ENCODE data around the gene COX7B2.

Gene COX7B2

GRCh38 chr4:46924789-46925529 lies 15.9 kb upstream of the COX7B2 start:
- H3K9ac ChIP-seq (ENCODE audit: low read depth, low read length, poor library complexity, severe bottlenecking) = no peak overlapping the region
- no peaks in the 10 kb centered on the region for H3K9me2 ChIP-seq (replicated peaks; ENCODE audit: low read depth, low read length)
- no peak overlapping the region for H2AFZ ChIP-seq (ENCODE audit: low read length)
- H3K79me2 ChIP-seq (ENCODE audit: insufficient read depth, low read length) = no peaks in the 10 kb centered on the region
- no peaks in the 10 kb centered on the region for H3F3A ChIP-seq (ENCODE audit: low read depth)
- no peak overlapping the region for H3K4me3 ChIP-seq (ENCODE audit: low read length, poor library complexity, severe bottlenecking)
- peaks cover 10% of the 10 kb centered on the region for H3K27me3 ChIP-seq (ENCODE audit: insufficient read depth, low read length, poor library complexity, severe bottlenecking)
- no peaks in the 10 kb centered on the region for H3K36me3 ChIP-seq (ENCODE audit: insufficient read depth, low read length)
- H3K4me2 ChIP-seq (ENCODE audit: low read depth, low read length, poor library complexity, severe bottlenecking) = no peak overlapping the region
- no peaks in the 10 kb centered on the region for H3K9me3 ChIP-seq (ENCODE audit: insufficient read depth, low read depth, low read length)
- H4K20me1 ChIP-seq (ENCODE audit: insufficient read depth, low read length, poor library complexity, severe bottlenecking) = no peaks in the 10 kb centered on the region
- H3K4me1 ChIP-seq (ENCODE audit: insufficient read depth, low read length, poor library complexity, severe bottlenecking) = no peaks in the 10 kb centered on the region
- TF ChIP-seq CTCF (conservative IDR thresholded peaks at IDR 0.05; ENCODE audit: low read length) (no peak), EZH2phosphoT487 (IDR thresholded peaks at IDR 0.05; ENCODE audit: borderline replicate concordance) (no peak)

GRCh38 chr4:46922205-46922604 lies 13.2 kb upstream of the COX7B2 start:
- Histone ChIP-seq H3K79me2 (ENCODE audit: insufficient read depth, low read length) (no peaks in the 10 kb centered on the region), H3K4me2 (ENCODE audit: low read depth, low read length, poor library complexity, severe bottlenecking) (no peak overlapping the region), H3K4me1 (ENCODE audit: insufficient read depth, low read length, poor library complexity, severe bottlenecking) (no peaks in the 10 kb centered on the region), H4K20me1 (ENCODE audit: insufficient read depth, low read length, poor library complexity, severe bottlenecking) (no peaks in the 10 kb centered on the region), H3K9me2 (replicated peaks; ENCODE audit: low read depth, low read length) (no peaks in the 10 kb centered on the region), H3K9ac (ENCODE audit: low read depth, low read length, poor library complexity, severe bottlenecking) (no peak overlapping the region), H3K9me3 (ENCODE audit: insufficient read depth, low read depth, low read length) (no peaks in the 10 kb centered on the region), H3K27me3 (ENCODE audit: insufficient read depth, low read length, poor library complexity, severe bottlenecking) (peaks cover 4% of the 10 kb centered on the region), H3K4me3 (ENCODE audit: low read length, poor library complexity, severe bottlenecking) (no peak overlapping the region), H3K36me3 (ENCODE audit: insufficient read depth, low read length) (no peaks in the 10 kb centered on the region), H3F3A (ENCODE audit: low read depth) (no peaks in the 10 kb centered on the region), H2AFZ (ENCODE audit: low read length) (no peak overlapping the region)
- TF ChIP-seq CTCF (conservative IDR thresholded peaks at IDR 0.05; ENCODE audit: low read length) (no peak), EZH2phosphoT487 (IDR thresholded peaks at IDR 0.05; ENCODE audit: borderline replicate concordance) (no peak)

- no peak overlapping the region for H3K9ac ChIP-seq (ENCODE audit: low read depth, low read length, poor library complexity, severe bottlenecking)
- no peak overlapping the region for H3K4me2 ChIP-seq (ENCODE audit: low read depth, low read length, poor library complexity, severe bottlenecking)
- no peaks in the 10 kb centered on the region for H3K27me3 ChIP-seq (ENCODE audit: insufficient read depth, low read length, poor library complexity, severe bottlenecking)
- no peaks in the 10 kb centered on the region for H3K9me3 ChIP-seq (ENCODE audit: insufficient read depth, low read depth, low read length)
- TF ChIP-seq CTCF (conservative IDR thresholded peaks at IDR 0.05; ENCODE audit: low read length) (no peak), EZH2phosphoT487 (IDR thresholded peaks at IDR 0.05; ENCODE audit: borderline replicate concordance) (no peak)
- H3K4me3 ChIP-seq (ENCODE audit: low read length, poor library complexity, severe bottlenecking) = no peak overlapping the region
- H2AFZ ChIP-seq (ENCODE audit: low read length) = no peak overlapping the region
- no peaks in the 10 kb centered on the region for H3K79me2 ChIP-seq (ENCODE audit: insufficient read depth, low read length)
- no peaks in the 10 kb centered on the region for H3K36me3 ChIP-seq (ENCODE audit: insufficient read depth, low read length)
- H4K20me1 ChIP-seq (ENCODE audit: insufficient read depth, low read length, poor library complexity, severe bottlenecking) = no peaks in the 10 kb centered on the region
- no peaks in the 10 kb centered on the region for H3F3A ChIP-seq (ENCODE audit: low read depth)
- no peaks in the 10 kb centered on the region for H3K4me1 ChIP-seq (ENCODE audit: insufficient read depth, low read length, poor library complexity, severe bottlenecking)
- H3K9me2 ChIP-seq (replicated peaks; ENCODE audit: low read depth, low read length) = no peaks in the 10 kb centered on the region
Observed at GRCh38 chr4:46908148-46908547, 897 bp downstream of the COX7B2 start.
